ENCODE results near the gene SH3PXD2A. TPM values are rescaled to one million over a fixed set of nuclear protein-coding genes. Genes with fewer than 3 reads are reported as not detected.
"Not testable (repeated sequence)": the region's sequence is repeated elsewhere in the genome, so short reads cannot be mapped to it uniquely, and the experiment has no call there.

Gene SH3PXD2A
- total RNA-seq, 2 donors from 2014 or later: 14.6 to 18.2 TPM

DNA sequence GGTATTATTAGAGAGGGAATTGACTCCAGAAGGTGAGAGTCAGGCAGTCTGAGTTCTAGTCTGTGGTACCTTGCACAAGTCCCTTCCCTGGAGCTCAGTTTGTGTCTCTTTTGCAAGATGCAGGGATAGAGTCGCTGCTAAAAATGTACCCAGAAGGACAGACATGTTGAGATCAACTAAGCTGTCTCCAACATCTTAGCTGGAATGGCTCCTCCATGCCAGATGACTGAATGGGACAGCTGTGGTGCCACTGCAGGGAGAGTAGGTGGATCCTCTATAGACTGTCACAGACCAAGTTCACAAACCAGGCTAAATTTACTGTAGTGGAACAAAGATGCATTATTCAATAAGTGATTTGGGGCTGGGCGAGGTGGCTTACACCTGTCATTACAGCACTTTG lies 241.8 kb downstream of the SH3PXD2A start:
- no peak overlapping the region for H3K4me3 ChIP-seq
- no peak overlapping the region for H3K27ac ChIP-seq
- DNase-seq (ENCODE audit: low spot score): no peak
- H3K36me3 ChIP-seq: peaks cover 29% of the 10 kb centered on the region
- peaks cover 0 to 45% of the 10 kb centered on the region in 2 donors for H3K4me1 ChIP-seq
- H3K27me3 ChIP-seq: no peaks in the 10 kb centered on the region
- no peaks in the 10 kb centered on the region for H3K9me3 ChIP-seq
- TF ChIP-seq, protein P1, sequence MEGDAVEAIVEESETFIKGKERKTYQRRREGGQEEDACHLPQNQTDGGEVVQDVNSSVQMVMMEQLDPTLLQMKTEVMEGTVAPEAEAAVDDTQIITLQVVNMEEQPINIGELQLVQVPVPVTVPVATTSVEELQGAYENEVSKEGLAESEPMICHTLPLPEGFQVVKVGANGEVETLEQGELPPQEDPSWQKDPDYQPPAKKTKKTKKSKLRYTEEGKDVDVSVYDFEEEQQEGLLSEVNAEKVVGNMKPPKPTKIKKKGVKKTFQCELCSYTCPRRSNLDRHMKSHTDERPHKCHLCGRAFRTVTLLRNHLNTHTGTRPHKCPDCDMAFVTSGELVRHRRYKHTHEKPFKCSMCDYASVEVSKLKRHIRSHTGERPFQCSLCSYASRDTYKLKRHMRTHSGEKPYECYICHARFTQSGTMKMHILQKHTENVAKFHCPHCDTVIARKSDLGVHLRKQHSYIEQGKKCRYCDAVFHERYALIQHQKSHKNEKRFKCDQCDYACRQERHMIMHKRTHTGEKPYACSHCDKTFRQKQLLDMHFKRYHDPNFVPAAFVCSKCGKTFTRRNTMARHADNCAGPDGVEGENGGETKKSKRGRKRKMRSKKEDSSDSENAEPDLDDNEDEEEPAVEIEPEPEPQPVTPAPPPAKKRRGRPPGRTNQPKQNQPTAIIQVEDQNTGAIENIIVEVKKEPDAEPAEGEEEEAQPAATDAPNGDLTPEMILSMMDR (IDR thresholded peaks at IDR 0.05): no peak

DNA sequence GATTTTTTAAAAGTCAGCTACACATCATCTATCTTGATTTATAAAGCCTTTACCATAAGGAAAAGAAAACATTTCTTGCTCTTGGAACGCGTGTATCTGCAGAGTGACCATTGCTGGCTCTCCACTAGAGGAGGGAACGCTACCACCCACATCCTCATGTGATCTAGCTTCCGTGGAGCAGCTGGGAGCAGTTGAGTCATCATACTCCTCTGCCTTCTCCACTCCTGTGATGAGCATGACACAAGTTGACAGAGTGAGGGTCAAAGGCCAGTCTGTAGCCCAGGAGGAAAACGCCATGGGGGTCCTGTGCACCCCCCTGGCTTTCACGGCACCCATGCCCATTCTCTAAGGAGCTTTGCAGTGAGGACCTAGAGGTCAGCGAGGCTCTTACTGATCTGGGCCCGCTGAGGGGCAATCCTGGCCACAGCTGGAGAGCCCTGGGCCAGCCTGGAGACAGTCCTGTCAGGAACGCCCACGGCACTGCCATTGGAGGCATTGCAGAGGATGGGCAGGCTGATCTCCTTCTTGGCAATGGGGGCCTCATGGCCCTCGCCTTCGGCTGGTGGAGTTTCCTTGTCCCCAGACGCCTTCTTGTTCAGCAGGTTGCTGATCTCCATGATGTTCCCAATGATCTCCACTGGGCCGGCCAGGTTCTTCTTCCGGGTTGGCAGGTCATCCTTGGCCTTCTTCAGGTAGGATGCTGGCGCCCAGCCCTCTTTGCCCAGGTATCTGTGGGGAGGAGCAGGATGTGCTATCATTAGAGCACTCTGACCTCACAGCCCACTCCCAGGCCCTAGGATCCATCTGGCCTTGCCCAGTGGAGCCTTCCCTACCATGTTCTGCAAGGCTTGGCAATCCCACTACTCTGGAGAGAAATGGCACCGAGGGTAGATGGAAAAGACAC lies 242.7 kb downstream of the SH3PXD2A start:
- H3K4me1 ChIP-seq: peaks cover 0 to 36% of the 10 kb centered on the region in 2 donors
- TF ChIP-seq, protein P1 (IDR thresholded peaks at IDR 0.05): no peak
- H3K27me3 ChIP-seq: no peaks in the 10 kb centered on the region
- no peak for DNase-seq (ENCODE audit: low spot score)
- peaks cover 29% of the 10 kb centered on the region for H3K36me3 ChIP-seq
- H3K9me3 ChIP-seq: no peaks in the 10 kb centered on the region
- H3K4me3 ChIP-seq: no peak overlapping the region
- H3K27ac ChIP-seq: no peak overlapping the region

DNA sequence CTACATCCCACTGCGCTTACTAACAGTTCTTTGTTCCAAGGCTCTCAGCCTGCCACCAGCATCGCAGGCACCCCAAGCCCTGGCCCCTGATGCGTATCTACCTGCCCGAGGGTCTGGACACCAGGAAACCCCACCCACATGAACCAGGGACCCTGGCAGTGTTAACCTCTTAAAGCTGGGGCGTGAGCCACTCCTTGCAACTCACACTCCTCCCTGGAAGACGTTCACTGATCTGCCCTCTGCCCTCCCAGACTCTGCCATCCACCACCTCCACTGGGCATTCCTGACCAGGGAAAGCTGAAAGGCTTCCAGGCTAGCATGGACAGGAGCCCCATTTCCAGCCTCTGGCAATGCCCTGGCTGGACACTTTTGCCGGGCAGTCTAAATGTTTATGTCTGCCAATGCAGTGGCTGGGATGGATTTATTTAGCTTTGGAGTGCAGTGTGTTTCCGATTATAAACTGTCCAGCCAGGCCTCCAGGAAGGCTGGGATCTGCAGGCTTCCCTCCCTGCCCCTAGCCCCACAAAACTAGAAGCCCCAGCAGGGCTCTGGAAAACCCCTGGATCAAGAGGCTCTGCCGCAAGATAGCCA lies 244.4 kb downstream of the SH3PXD2A start:
- Histone ChIP-seq H3K9me3 (no peaks in the 10 kb centered on the region), H3K4me1 (peaks cover 0 to 19% of the 10 kb centered on the region in 2 donors), H3K36me3 (peaks cover 29% of the 10 kb centered on the region), H3K4me3 (no peak overlapping the region), H3K27ac (no peak overlapping the region), H3K27me3 (no peaks in the 10 kb centered on the region)
- no peak for DNase-seq (ENCODE audit: low spot score)
- TF ChIP-seq, protein P1 (IDR thresholded peaks at IDR 0.05): no peak

DNA sequence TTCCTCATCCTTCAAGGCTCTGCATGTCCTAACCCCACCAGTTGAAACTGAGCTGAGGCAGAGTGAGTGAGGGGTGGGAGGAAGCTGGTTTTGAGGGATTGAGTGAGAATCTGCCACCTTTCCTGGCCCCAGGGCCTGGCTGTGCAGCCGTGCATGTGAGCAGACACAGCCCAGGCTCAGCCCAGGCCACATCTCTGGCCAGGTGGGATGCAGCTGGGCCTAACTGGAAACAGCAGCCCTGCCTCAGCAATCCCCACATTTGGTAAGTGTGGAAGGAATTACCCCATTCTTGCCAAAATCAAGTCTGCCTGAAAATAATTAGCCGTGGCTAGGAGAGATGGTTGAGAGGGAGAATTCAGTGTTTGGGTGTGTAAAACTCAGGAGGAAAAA lies 245.3 kb downstream of the SH3PXD2A start:
- Histone ChIP-seq H3K27me3 (no peaks in the 10 kb centered on the region), H3K9me3 (no peaks in the 10 kb centered on the region), H3K36me3 (peaks cover 29% of the 10 kb centered on the region), H3K27ac (no peak overlapping the region), H3K4me3 (no peak overlapping the region), H3K4me1 (peaks cover 0 to 11% of the 10 kb centered on the region in 2 donors)
- DNase-seq (ENCODE audit: low spot score): no peak
- TF ChIP-seq, protein P1 (IDR thresholded peaks at IDR 0.05): no peak

DNA sequence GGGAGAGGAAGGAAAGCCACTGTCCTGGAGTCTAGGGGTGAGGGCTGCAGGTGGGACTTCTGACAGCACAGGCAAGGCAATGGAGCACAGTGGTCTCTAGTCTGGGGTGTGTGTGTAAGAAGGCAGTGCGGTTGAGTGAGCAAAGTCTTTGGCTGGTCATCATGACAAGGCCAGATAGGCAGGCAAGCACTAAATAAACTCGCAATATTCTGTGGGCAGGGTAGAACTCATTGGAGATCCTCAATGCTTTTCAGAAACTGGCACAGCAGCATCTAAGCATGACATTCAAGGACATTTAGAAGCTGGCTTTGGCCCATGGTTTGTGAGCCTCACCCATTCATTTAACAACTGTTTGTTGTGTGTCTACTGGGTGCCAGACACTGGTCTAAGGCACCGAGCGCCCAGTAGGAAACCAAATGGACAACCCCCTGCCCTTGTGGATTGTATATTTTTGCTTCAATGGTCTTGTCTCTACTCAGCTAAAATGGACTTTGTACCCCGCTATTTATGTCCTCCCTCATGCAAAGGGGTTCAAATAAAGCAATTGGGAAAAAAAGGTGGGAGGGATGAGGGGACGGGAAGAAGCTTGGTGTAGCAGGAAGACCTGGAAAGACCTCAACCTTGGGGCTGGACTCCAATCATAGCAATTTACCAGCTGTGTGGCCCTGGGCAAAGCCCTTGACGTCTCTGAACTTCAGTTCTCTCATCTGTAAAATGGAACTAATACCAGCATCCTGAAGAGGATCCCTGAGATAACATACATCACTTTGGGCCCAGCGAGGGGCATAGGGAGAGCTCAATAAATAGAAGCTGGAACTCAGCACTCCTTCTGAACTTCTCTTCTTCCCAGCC lies 245.9 kb downstream of the SH3PXD2A start:
- no peak overlapping the region for H3K27ac ChIP-seq
- H3K9me3 ChIP-seq: no peaks in the 10 kb centered on the region
- no peak for DNase-seq (ENCODE audit: low spot score)
- H3K4me1 ChIP-seq: peaks cover 0 to 5% of the 10 kb centered on the region in 2 donors
- TF ChIP-seq, protein P1 (IDR thresholded peaks at IDR 0.05): no peak
- no peaks in the 10 kb centered on the region for H3K27me3 ChIP-seq
- peaks cover 29% of the 10 kb centered on the region for H3K36me3 ChIP-seq
- H3K4me3 ChIP-seq: no peak overlapping the region

DNA sequence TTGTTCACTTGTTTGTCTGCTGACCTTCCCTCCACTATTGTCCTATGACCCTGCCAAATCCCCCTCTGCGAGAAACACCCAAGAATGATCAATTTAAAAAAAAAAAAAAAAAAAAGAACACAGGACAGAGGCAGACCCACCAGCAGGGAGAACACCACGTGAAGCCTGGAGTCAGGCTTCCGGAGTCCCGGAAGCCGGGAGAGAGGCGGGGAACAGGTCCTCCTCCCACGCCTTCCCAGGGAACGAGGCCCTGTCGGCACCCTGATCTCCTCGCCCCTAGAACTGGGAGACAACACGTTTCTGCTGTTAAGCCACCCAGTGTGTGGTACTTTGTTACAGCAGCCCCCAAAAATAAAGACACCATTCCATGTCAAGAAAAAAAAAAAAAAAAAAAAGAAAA lies 247.3 kb downstream of the SH3PXD2A start:
- DNase-seq (ENCODE audit: low spot score); H3K4me3 ChIP-seq; H3K27me3 ChIP-seq; H3K27ac ChIP-seq; H3K9me3 ChIP-seq; H3K4me1 ChIP-seq: not testable (repeated sequence)
- H3K36me3 ChIP-seq: peaks cover 23% of the 10 kb centered on the region

DNA sequence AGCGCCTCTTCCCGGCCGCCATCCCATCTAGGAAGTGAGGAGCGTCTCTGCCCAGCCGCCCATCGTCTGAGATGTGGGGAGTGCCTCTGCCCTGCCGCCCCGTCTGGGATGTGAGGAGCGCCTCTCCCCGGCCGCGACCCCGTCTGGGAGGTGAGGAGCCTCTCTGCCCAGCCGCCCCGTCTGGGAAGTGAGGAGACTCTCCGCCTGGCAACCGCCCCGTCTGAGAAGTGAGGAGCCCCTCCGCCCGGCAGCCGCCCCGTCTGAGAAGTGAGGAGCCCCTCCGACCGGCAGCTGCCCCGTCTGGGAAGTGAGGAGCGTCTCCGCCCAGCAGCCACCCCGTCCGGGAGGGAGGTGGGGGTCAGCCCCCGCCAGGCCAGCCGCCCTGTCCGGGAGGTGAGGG lies 248.3 kb downstream of the SH3PXD2A start:
- not testable (repeated sequence) for H3K4me3 ChIP-seq; H3K9me3 ChIP-seq; H3K4me1 ChIP-seq; DNase-seq (ENCODE audit: low spot score); H3K27me3 ChIP-seq; H3K27ac ChIP-seq
- H3K36me3 ChIP-seq: peaks cover 23% of the 10 kb centered on the region

DNA sequence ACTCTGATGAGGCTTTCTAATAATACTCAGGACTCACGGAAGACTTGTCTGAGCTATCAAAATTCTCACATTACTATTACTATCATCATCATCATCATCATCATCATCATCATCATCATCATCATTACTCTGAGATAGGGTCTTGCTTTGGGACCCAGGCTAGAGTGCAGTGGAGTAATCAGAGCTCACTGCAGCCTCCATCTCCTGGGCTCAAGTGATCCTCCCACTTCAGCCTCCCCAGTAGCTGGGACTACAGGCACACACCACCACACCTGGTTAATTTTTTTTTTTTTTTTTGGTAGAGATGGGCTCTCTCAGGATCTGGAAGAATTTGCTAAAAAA lies 249.3 kb downstream of the SH3PXD2A start:
- not testable (repeated sequence) for DNase-seq (ENCODE audit: low spot score); H3K27me3 ChIP-seq; H3K9me3 ChIP-seq; H3K27ac ChIP-seq; H3K4me1 ChIP-seq; H3K4me3 ChIP-seq
- peaks cover 17% of the 10 kb centered on the region for H3K36me3 ChIP-seq

Measured in right atrium auricular region (tissue), 2 donors.